Calu3 (cell line): ENCODE results near the gene ARPC4. TPM values are rescaled to one million over a fixed set of nuclear protein-coding genes. Genes with fewer than 3 reads are reported as not detected.

ENCODE experiments used
- BruUV-seq: library from RNA; stranded (reverse); fragments of 400-500 nt; replicated peaks from 2 replicates; lab custom pipeline; 2021; lab: Mats Ljungman, UMichigan
- CTCF ChIA-PET: fragments of 300-600 bp; sonication (Branson Sonifier 250); formaldehyde crosslinking; loops from one replicate; lab custom pipeline; 2022; ENCODE audit warnings: antibody characterized with exemption; lab: Charles Lee
- DNase-seq: peaks from one replicate; pipeline ENCODE4 v3.0.0; 2022
- H3K27ac Mint-ChIP-seq: one replicate; pipeline ENCODE4 v1.8.0; 2022; ENCODE audit warnings: mixed read lengths; ENCODE audit not compliant: unreplicated experiment
- H3K27me3 Mint-ChIP-seq: one replicate; pipeline ENCODE4 v1.8.0; 2022; ENCODE audit warnings: mixed read lengths; ENCODE audit not compliant: unreplicated experiment
- H3K36me3 Mint-ChIP-seq: one replicate; pipeline ENCODE4 v1.8.0; 2022; ENCODE audit warnings: mild to moderate bottlenecking, moderate library complexity, mixed read lengths; ENCODE audit not compliant: insufficient read depth, unreplicated experiment
- H3K4me1 Mint-ChIP-seq: one replicate; pipeline ENCODE4 v1.8.0; 2022; ENCODE audit warnings: mild to moderate bottlenecking, low read depth, mixed read lengths; ENCODE audit not compliant: unreplicated experiment
- H3K4me3 Mint-ChIP-seq: one replicate; pipeline ENCODE4 v1.8.0; 2022; ENCODE audit warnings: mild to moderate bottlenecking, low read depth, moderate library complexity, mixed read lengths; ENCODE audit not compliant: unreplicated experiment
- H3K9me3 Mint-ChIP-seq: one replicate; pipeline ENCODE4 v1.8.0; 2022; ENCODE audit warnings: low read depth, mixed read lengths; ENCODE audit not compliant: unreplicated experiment
- CTCF ChIP-seq: fragments of 200-600 bp; IDR thresholded peaks from one replicate; pipeline ENCODE4 v1.8.0; 2022; ENCODE audit warnings: antibody characterized with exemption; ENCODE audit not compliant: unreplicated experiment
- intact Hi-C: fragments of 100-400 bp; cut with micrococcal nuclease; formaldehyde crosslinking; loops from one replicate; pipeline ENCODE4 v1.10.0; 2022; ENCODE audit not compliant: unreplicated experiment
- total RNA-seq: library from RNA; stranded (reverse); gene quantifications from 2 replicates; pipeline ENCODE4 v1.2.3, GENCODE V29; 2022

Gene ARPC4
- total RNA-seq, 1 experiment from 2014 or later, result 141 TPM

DNA sequence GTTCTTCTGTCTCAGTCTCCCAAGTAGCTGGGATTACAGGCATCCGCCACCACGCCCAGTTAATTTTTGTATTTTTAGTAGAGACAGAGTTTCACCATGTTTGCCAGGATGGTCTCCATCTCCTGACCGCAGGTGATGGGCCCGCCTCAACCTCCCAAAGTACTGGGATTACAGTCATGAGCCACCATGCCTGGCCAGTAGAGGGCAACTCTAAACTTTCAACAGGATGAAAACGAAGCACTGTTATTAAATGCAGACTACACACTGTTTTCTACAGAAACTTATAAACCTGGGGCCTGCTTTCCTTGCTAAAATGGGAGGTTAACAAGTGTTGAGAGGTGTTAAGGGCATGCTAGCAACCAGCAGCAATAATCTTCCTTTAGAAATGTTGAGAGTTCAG, 7.6 kb downstream of the ARPC4 start:
- Mint-ChIP-seq H3K4me1 (peaks cover 1% of the 10 kb centered on the region), H3K27ac (no peak overlapping the region), H3K27me3 (no peaks in the 10 kb centered on the region), H3K4me3 (no peak overlapping the region), H3K36me3 (peaks cover 78% of the 10 kb centered on the region), H3K9me3 (no peaks in the 10 kb centered on the region)
- TF ChIP-seq CTCF, result no peak
- DNase-seq, result no peak
- intact Hi-C loops, result no loop called here
- CTCF ChIA-PET, result no interaction called here
- BruUV-seq, result no TSS peak

DNA sequence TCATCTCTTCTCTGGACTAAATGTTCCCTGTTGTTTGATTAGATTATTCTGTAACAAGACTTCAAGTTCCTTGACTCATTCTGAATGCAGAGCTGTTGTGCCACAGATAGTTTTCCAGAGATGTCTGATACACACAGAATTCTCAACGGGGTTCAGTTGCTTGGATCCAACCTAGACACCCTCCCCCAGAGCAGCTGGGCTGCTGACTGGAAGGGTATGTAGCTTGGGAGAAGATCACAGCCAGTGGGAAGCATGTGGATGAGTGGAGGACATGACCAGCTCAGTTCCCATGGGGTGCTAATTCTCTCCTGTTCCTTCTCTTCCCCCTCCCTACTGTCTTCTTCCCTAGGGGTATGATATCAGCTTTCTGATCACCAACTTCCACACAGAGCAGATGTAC, 10.6 kb downstream of the ARPC4 start:
- CTCF ChIA-PET, result no interaction called here
- no peak overlapping the region for H3K4me3 Mint-ChIP-seq
- peaks cover 70% of the 10 kb centered on the region for H3K36me3 Mint-ChIP-seq
- TF ChIP-seq CTCF, result no peak
- no TSS peak for BruUV-seq
- intact Hi-C loops, result no loop called here
- peaks cover 2% of the 10 kb centered on the region for H3K4me1 Mint-ChIP-seq
- no peak overlapping the region for H3K27ac Mint-ChIP-seq
- DNase-seq, result no peak
- no peaks in the 10 kb centered on the region for H3K27me3 Mint-ChIP-seq
- H3K9me3 Mint-ChIP-seq, result no peaks in the 10 kb centered on the region

DNA sequence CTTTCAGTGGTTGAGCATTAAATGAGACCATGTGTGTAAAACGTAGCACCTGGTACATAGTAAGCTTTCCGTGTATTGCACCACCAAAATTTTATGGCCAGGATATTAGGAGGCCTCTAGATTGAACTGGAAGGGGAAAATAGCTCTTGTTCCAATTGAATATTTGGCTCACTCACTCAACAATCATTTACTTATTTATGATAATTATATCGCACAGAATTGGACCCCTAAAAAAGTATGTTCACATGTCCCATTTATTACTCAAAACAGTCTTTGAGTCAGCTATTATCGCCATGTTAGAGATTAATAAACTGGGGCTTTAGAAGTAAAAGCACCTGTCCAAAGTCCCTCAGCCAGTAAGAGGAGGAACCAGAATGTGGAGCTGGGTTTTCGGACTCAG, 12.1 kb downstream of the ARPC4 start:
- CTCF ChIA-PET, result interaction anchor here (1.0 kb wide), 1 partner anchor 12 kb away, joined by 3 read pairs; the partner anchor contains the start of gene ARPC4

GRCh38 chr3:9806137-9806536, 13.3 kb downstream of the ARPC4 start:
- no peak overlapping the region for H3K4me3 Mint-ChIP-seq
- CTCF ChIA-PET, result no interaction called here
- H3K27ac Mint-ChIP-seq, result no peak overlapping the region
- intact Hi-C loops, result no loop called here
- H3K36me3 Mint-ChIP-seq, result peaks cover 75% of the 10 kb centered on the region
- DNase-seq, result no peak
- H3K4me1 Mint-ChIP-seq, result peaks cover 23% of the 10 kb centered on the region
- no peaks in the 10 kb centered on the region for H3K27me3 Mint-ChIP-seq
- no TSS peak for BruUV-seq
- no peak for TF ChIP-seq CTCF
- no peaks in the 10 kb centered on the region for H3K9me3 Mint-ChIP-seq

More for the DNA sequence above, 12.1 kb downstream of the ARPC4 start:
- Mint-ChIP-seq H3K4me1 (peaks cover 15% of the 10 kb centered on the region), H3K9me3 (no peaks in the 10 kb centered on the region), H3K27ac (no peak overlapping the region), H3K4me3 (no peak overlapping the region), H3K27me3 (no peaks in the 10 kb centered on the region), H3K36me3 (peaks cover 73% of the 10 kb centered on the region)
- TF ChIP-seq CTCF, result no peak
- no TSS peak for BruUV-seq
- intact Hi-C loops, result no loop called here
- no peak for DNase-seq
